Measurements from ENCODE around the gene ROS1. TPM values are rescaled to one million over a fixed set of nuclear protein-coding genes. Genes with fewer than 3 reads are reported as not detected.

ROS1 gene
- total and polyA plus RNA-seq, 2 donors (not counting 1 experiment from before 2014, with no cell fraction given), result not detected

DNA sequence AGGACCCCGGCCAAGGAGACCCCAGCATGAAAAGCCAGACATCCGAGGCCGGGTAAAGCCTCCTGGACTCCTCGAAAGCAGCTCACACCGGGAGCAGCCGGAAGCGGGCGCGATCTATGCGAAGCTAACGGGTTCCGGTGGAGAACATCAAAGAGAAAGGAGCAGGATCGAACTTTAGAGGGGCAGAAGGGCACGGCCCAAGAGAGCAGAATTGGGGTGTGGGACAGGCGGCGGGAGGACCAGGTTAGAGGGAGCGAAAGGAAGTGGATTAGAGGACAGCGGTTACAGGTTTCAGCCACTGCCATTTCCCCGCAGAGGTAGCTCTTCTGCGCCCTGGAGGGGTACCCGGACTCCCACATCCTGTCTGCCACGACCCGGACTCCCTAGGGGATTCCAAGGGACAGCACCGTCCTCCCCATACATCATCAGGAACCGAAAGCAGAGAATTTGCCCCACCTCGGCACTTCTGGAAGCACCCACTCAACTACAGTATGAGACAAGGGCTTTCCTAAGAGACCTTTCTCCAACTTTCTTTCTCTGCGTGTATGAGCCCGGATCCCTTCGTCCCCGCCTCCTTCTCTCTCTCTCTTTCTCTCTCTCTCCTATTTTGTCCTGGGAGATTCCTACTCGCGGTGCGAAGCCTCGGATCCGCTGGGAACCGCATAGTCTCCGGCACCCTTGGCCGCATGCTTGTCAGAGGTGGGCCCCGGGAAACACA lies 160.9 kb downstream of the ROS1 start:
- peak overlapping the region; percentile 35 for H2AFZ ChIP-seq (ENCODE audit: insufficient read depth, low read depth, low read length, poor library complexity, severe bottlenecking)
- intact Hi-C loops (cut with micrococcal nuclease), result no loop called here
- H3K9me3 ChIP-seq (ENCODE audit: control extremely low read depth in 1 of 3, control insufficient read depth in 2 of 3, insufficient read depth in 1 of 3, low read length in 2 of 3), result peaks cover 0 to 25% (median 0%) of the 10 kb centered on the region in 3 donors
- H3K4me3 Mint-ChIP-seq, result peak overlapping the region; percentile 69
- peaks cover 73% of the 10 kb centered on the region for H3K27me3 Mint-ChIP-seq
- H3K4me3 ChIP-seq (ENCODE audit: control extremely low read depth in 1 of 5, extremely low read depth in 1 of 5, insufficient read depth in 1 of 5, low read depth in 2 of 5, low read length in 4 of 5), result peak overlapping the region in 1 of 5 experiments; percentile 16
- no peak overlapping the region for H3K27ac ChIP-seq (ENCODE audit: low read length in 2 of 2)
- TF ChIP-seq EZH2 (IDR thresholded peaks at IDR 0.05; ENCODE audit: borderline replicate concordance, insufficient read depth, low read depth, low read length, poor library complexity, severe bottlenecking), result no peak
- TF ChIP-seq, protein P1, sequence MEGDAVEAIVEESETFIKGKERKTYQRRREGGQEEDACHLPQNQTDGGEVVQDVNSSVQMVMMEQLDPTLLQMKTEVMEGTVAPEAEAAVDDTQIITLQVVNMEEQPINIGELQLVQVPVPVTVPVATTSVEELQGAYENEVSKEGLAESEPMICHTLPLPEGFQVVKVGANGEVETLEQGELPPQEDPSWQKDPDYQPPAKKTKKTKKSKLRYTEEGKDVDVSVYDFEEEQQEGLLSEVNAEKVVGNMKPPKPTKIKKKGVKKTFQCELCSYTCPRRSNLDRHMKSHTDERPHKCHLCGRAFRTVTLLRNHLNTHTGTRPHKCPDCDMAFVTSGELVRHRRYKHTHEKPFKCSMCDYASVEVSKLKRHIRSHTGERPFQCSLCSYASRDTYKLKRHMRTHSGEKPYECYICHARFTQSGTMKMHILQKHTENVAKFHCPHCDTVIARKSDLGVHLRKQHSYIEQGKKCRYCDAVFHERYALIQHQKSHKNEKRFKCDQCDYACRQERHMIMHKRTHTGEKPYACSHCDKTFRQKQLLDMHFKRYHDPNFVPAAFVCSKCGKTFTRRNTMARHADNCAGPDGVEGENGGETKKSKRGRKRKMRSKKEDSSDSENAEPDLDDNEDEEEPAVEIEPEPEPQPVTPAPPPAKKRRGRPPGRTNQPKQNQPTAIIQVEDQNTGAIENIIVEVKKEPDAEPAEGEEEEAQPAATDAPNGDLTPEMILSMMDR (IDR thresholded peaks at IDR 0.05), result no peak
- H3K27me3 ChIP-seq (replicated peaks in 1 of 4; ENCODE audit: control extremely low read depth in 1 of 4, control insufficient read depth in 3 of 4, insufficient read depth in 4 of 4, low read length in 3 of 4), result peaks cover 0 to 66% (median 50%) of the 10 kb centered on the region in 4 experiments
- peak overlapping the region; percentile 38 for H3K4me2 ChIP-seq (replicated peaks; ENCODE audit: low read depth, low read length, poor library complexity, severe bottlenecking)
- no peaks in the 10 kb centered on the region for H3K36me3 ChIP-seq (replicated peaks in 1 of 2; ENCODE audit: control extremely low read depth in 1 of 2, control insufficient read depth in 1 of 2, extremely low read depth in 1 of 2, insufficient read depth in 2 of 2, low read length in 1 of 2)
- no peak for ATAC-seq (ENCODE audit: low read depth)
- peak; percentile 12 for DNase-seq
- peaks cover 16% of the 10 kb centered on the region for H3K4me1 Mint-ChIP-seq
- H3K79me2 ChIP-seq (ENCODE audit: control insufficient read depth, insufficient read depth, low read length), result no peaks in the 10 kb centered on the region
- H4K20me1 ChIP-seq (ENCODE audit: control insufficient read depth, insufficient read depth, low read length, poor library complexity, severe bottlenecking), result no peaks in the 10 kb centered on the region
- H3K27ac Mint-ChIP-seq, result no peak overlapping the region
- WGBS (ENCODE audit: insufficient coverage), result 2% methylated on average over 33 of the region's 39 CpGs
- CTCF ChIA-PET, result no interaction called here
- POLR2A ChIA-PET, result no interaction called here
- H3K4me1 ChIP-seq (ENCODE audit: control insufficient read depth in 2 of 2, insufficient read depth in 2 of 2, low read length in 2 of 2), result peaks cover 14 to 18% of the 10 kb centered on the region in 2 donors
- no peak overlapping the region for H3K9ac ChIP-seq (ENCODE audit: low read length)
- no peaks in the 10 kb centered on the region for H3K9me3 Mint-ChIP-seq (ENCODE audit: insufficient read depth)

DNA sequence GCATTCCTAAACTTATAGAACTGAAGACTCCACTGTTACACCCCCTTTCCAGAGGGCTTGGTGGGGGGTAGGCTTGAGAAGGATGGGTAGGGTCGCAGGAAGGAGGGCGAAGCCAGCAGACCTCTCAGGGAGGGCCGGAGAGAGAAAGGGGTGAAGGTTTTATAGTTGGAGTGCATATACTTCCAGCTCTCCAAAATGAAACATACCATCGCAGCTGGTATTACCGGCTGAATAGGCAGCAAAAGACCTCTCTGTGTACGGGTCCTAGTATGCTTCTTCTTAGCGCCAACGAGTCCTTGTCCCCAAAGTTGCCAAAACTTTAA lies 161.4 kb downstream of the ROS1 start:
- peaks cover 14 to 18% of the 10 kb centered on the region in 2 donors for H3K4me1 ChIP-seq (ENCODE audit: control insufficient read depth in 2 of 2, insufficient read depth in 2 of 2, low read length in 2 of 2)
- no peaks in the 10 kb centered on the region for H3K79me2 ChIP-seq (ENCODE audit: control insufficient read depth, insufficient read depth, low read length)
- peaks cover 14% of the 10 kb centered on the region for H3K4me1 Mint-ChIP-seq
- H3K9ac ChIP-seq (ENCODE audit: low read length), result no peak overlapping the region
- POLR2A ChIA-PET, result no interaction called here
- H3K27ac Mint-ChIP-seq, result no peak overlapping the region
- H3K9me3 Mint-ChIP-seq (ENCODE audit: insufficient read depth), result no peaks in the 10 kb centered on the region
- no peaks in the 10 kb centered on the region for H4K20me1 ChIP-seq (ENCODE audit: control insufficient read depth, insufficient read depth, low read length, poor library complexity, severe bottlenecking)
- H3K4me3 ChIP-seq (ENCODE audit: control extremely low read depth in 1 of 5, extremely low read depth in 1 of 5, insufficient read depth in 1 of 5, low read depth in 2 of 5, low read length in 4 of 5), result peak overlapping the region in 1 of 5 experiments; percentile 16
- H3K36me3 ChIP-seq (replicated peaks in 1 of 2; ENCODE audit: control extremely low read depth in 1 of 2, control insufficient read depth in 1 of 2, extremely low read depth in 1 of 2, insufficient read depth in 2 of 2, low read length in 1 of 2), result no peaks in the 10 kb centered on the region
- peaks cover 70% of the 10 kb centered on the region for H3K27me3 Mint-ChIP-seq
- no peak overlapping the region for H3K27ac ChIP-seq (ENCODE audit: low read length in 2 of 2)
- H3K9me3 ChIP-seq (ENCODE audit: control extremely low read depth in 1 of 3, control insufficient read depth in 2 of 3, insufficient read depth in 1 of 3, low read length in 2 of 3), result peaks cover 0 to 25% (median 0%) of the 10 kb centered on the region in 3 donors
- H3K27me3 ChIP-seq (replicated peaks in 1 of 4; ENCODE audit: control extremely low read depth in 1 of 4, control insufficient read depth in 3 of 4, insufficient read depth in 4 of 4, low read length in 3 of 4), result peaks cover 0 to 62% (median 45%) of the 10 kb centered on the region in 4 experiments
- intact Hi-C loops (cut with micrococcal nuclease), result no loop called here
- DNase-seq, result no peak
- H3K4me2 ChIP-seq (replicated peaks; ENCODE audit: low read depth, low read length, poor library complexity, severe bottlenecking), result peak overlapping the region; percentile 38
- no peak for ATAC-seq (ENCODE audit: low read depth)
- peak overlapping the region; percentile 69 for H3K4me3 Mint-ChIP-seq
- 8% methylated on average over 2 of the region's 8 CpGs for WGBS (ENCODE audit: insufficient coverage)
- CTCF ChIA-PET, result no interaction called here
- peak overlapping the region; percentile 35 for H2AFZ ChIP-seq (ENCODE audit: insufficient read depth, low read depth, low read length, poor library complexity, severe bottlenecking)
- TF ChIP-seq, protein P1 (IDR thresholded peaks at IDR 0.05), result no peak
- no peak for TF ChIP-seq EZH2 (IDR thresholded peaks at IDR 0.05; ENCODE audit: borderline replicate concordance, insufficient read depth, low read depth, low read length, poor library complexity, severe bottlenecking)

Data from B cell (primary cell).